CD4-positive, alpha-beta T cell (primary cell): ENCODE results near the gene TCP11. TPM values are rescaled to one million over a fixed set of nuclear protein-coding genes. Genes with fewer than 3 reads are reported as not detected.
"Not testable (repeated sequence)": the region's sequence is repeated elsewhere in the genome, so short reads cannot be mapped to it uniquely, and the experiment has no call there.

Source experiments
- ATAC-seq: fragments of 200-7000 bp; cut with Tn5 transposase; one replicate; pipeline ENCODE4 v1.10.0; 2022; ENCODE audit warnings: mild to moderate bottlenecking; ENCODE audit not compliant: poor library complexity
- CTCF ChIA-PET: fragments of 350-600 bp; sonication (Branson Sonifier 250); formaldehyde crosslinking; loops from one replicate; lab custom pipeline; 2021; ENCODE audit warnings: antibody characterized with exemption, inconsistent platforms; lab: Charles Lee
- POLR2A ChIA-PET: fragments of 350-600 bp; sonication (Branson Sonifier 250); formaldehyde crosslinking; loops from one replicate; lab custom pipeline; 2021; ENCODE audit warnings: antibody characterized with exemption, inconsistent platforms; lab: Charles Lee
- DNase-seq, 14 experiments: peaks; one replicate each; pipeline ENCODE4 v3.0.0-alpha.2; 2013 to 2020; ENCODE audit warnings: mixed read lengths in 2 of 14
- H3K27ac ChIP-seq, 2 donors: one replicate each; pipeline versions ENCODE4 v1.5.1 to v1.7.0; 2013; ENCODE audit warnings: low read length in 2 of 2, low read depth in 1 of 2, mild to moderate bottlenecking in 1 of 2
- H3K27me3 ChIP-seq, 2 experiments: 1 replicate in 1 of 2; 2 replicates in 1 of 2; pipeline versions ENCODE4 v1.6.1 to v1.7.0; 2013; ENCODE audit warnings: low read length in 2 of 2, control low read depth in 1 of 2, mild to moderate bottlenecking in 1 of 2, moderate library complexity in 1 of 2; ENCODE audit not compliant: insufficient read depth in 2 of 2, control insufficient read depth in 1 of 2
- H3K36me3 ChIP-seq: one replicate; pipeline ENCODE4 v1.6.1; 2013; ENCODE audit warnings: low read length, control low read depth; ENCODE audit not compliant: insufficient read depth
- H3K4me1 ChIP-seq: one replicate; pipeline ENCODE4 v1.6.1; 2013; ENCODE audit warnings: low read length, control low read depth; ENCODE audit not compliant: insufficient read depth
- H3K4me3 ChIP-seq: one replicate; pipeline ENCODE4 v1.5.1; 2013; ENCODE audit warnings: mild to moderate bottlenecking, low read length, moderate library complexity
- H3K9me3 ChIP-seq, 2 experiments: 1 replicate in 1 of 2; 2 replicates in 1 of 2; pipeline versions ENCODE4 v1.6.1 to v1.7.0; 2013; ENCODE audit warnings: low read length in 2 of 2, mild to moderate bottlenecking in 2 of 2, control low read depth in 1 of 2, moderate library complexity in 1 of 2; ENCODE audit not compliant: control insufficient read depth in 1 of 2, insufficient read depth in 1 of 2
- H3K27ac Mint-ChIP-seq: one replicate; pipeline ENCODE4 v1.8.0; 2020; ENCODE audit warnings: mixed read lengths
- H3K27me3 Mint-ChIP-seq: one replicate; pipeline ENCODE4 v1.8.0; 2021; ENCODE audit warnings: mixed read lengths
- H3K36me3 Mint-ChIP-seq: one replicate; pipeline ENCODE4 v1.8.0; 2021; ENCODE audit warnings: low read depth, mixed read lengths
- H3K4me1 Mint-ChIP-seq: one replicate; pipeline ENCODE4 v1.8.0; 2021; ENCODE audit warnings: low read depth, mixed read lengths
- H3K4me3 Mint-ChIP-seq: one replicate; pipeline ENCODE4 v1.8.0; 2020; ENCODE audit warnings: mild to moderate bottlenecking, mixed read lengths
- H3K9me3 Mint-ChIP-seq: one replicate; pipeline ENCODE4 v1.8.0; 2020; ENCODE audit warnings: mixed read lengths
- intact Hi-C, 2 experiments: fragments of 100-400 bp; cut with DNase I in 1 of 2; cut with micrococcal nuclease in 1 of 2; formaldehyde crosslinking; loops; one replicate each; pipeline versions ENCODE4 v1.15.1 to v1.9.0; 2023 to 2025; cut with DNase I, micrococcal nuclease
- total RNA-seq, 174 experiments: library from RNA in 2 of 174; stranded (reverse) in 2 of 174; gene quantifications; one replicate each; pipeline ENCODE4 v1.2.3 and lab custom pipeline; 2021 to 2026
- TF ChIP-seq, protein P1 (sequence below): fragments of 200-600 bp; IDR thresholded peaks from one replicate; pipeline ENCODE4 v1.8.0; 2022; ENCODE audit warnings: antibody characterized with exemption, mild to moderate bottlenecking

Gene TCP11
- total RNA-seq, 2 experiments from 2014 or later, result not detected

DNA sequence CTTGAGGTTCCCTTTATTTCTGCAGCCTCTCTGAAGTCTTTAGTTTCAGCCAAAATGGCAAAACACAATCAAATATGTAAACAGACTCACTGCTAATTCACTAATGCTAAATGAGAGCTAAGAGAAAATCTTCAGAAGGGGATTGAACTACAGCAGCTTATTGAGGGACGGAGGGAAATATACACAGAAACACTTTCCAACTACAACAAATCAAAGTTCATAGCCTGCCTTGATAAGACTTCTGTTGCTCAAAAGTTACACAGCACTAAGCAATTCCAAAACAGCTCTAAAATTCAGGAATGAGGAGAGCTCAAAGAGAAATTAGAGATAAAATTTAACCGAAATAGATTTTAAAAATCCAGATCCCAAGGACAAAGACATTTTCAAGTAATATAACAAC lies 1.7 kb downstream of the TCP11 start:
- peaks cover 11% of the 10 kb centered on the region in 2 experiments for H3K27me3 ChIP-seq
- ATAC-seq (no peak), DNase-seq (no peak)
- TF ChIP-seq, protein P1, sequence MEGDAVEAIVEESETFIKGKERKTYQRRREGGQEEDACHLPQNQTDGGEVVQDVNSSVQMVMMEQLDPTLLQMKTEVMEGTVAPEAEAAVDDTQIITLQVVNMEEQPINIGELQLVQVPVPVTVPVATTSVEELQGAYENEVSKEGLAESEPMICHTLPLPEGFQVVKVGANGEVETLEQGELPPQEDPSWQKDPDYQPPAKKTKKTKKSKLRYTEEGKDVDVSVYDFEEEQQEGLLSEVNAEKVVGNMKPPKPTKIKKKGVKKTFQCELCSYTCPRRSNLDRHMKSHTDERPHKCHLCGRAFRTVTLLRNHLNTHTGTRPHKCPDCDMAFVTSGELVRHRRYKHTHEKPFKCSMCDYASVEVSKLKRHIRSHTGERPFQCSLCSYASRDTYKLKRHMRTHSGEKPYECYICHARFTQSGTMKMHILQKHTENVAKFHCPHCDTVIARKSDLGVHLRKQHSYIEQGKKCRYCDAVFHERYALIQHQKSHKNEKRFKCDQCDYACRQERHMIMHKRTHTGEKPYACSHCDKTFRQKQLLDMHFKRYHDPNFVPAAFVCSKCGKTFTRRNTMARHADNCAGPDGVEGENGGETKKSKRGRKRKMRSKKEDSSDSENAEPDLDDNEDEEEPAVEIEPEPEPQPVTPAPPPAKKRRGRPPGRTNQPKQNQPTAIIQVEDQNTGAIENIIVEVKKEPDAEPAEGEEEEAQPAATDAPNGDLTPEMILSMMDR, result no peak
- Mint-ChIP-seq H3K9me3 (no peaks in the 10 kb centered on the region), H3K27me3 (peaks cover 21% of the 10 kb centered on the region), H3K4me3 (no peak overlapping the region), H3K27ac (no peak overlapping the region), H3K4me1 (peaks cover 11% of the 10 kb centered on the region), H3K36me3 (no peaks in the 10 kb centered on the region)
- intact Hi-C loops, result loop anchor here in 1 of 2 experiments (2.0 kb wide), 1 partner anchor 945 kb away; no protein-coding TSS in a partner anchor
- H3K36me3 ChIP-seq, result no peaks in the 10 kb centered on the region
- peaks cover 0 to 5% of the 10 kb centered on the region in 2 experiments for H3K9me3 ChIP-seq
- H3K4me1 ChIP-seq, result peaks cover 16% of the 10 kb centered on the region
- CTCF ChIA-PET, result interaction anchor here (0.8 to 2.0 kb wide), 10 partner anchors 9 to 916 kb away, joined by 3 to 12 read pairs (median 4); no protein-coding TSS in a partner anchor
- no peak overlapping the region for H3K4me3 ChIP-seq
- POLR2A ChIA-PET, result interaction anchor here (0.8 to 1.0 kb wide), 2 partner anchors 91 to 153 kb away, joined by 3 to 5 read pairs; no protein-coding TSS in a partner anchor
- H3K27ac ChIP-seq, result no peak overlapping the region

DNA sequence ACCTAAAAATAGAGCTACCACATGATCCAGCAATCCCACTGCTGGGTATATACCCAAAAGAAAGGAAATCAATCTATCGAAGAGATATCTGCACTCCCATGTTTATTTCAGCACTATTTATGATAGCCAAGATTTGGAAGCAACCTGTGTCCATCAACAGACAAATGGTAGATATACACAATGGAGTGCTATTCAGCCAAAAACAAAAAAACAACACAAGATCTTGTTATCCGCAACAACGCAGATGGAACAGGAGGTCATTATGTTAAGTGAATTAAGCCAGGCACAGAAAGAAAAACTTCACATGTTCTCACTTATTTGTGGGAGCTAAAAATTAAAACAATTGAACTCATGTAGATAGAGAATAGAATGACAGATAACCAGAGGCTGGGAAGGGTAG lies 2.9 kb downstream of the TCP11 start:
- intact Hi-C loops, result loop anchor here in 1 of 2 experiments (1.0 to 2.0 kb wide), 2 partner anchors 152 to 943 kb away; no protein-coding TSS in a partner anchor
- H3K27ac ChIP-seq, H3K9me3 ChIP-seq, CTCF ChIA-PET, ATAC-seq, H3K27ac Mint-ChIP-seq, H3K36me3 Mint-ChIP-seq, H3K4me3 ChIP-seq, H3K9me3 Mint-ChIP-seq, H3K4me3 Mint-ChIP-seq, H3K36me3 ChIP-seq, DNase-seq: not testable (repeated sequence)
- POLR2A ChIA-PET, result interaction anchor here (0.6 kb wide), 2 partner anchors 11 to 887 kb away, joined by 3 read pairs; no protein-coding TSS in a partner anchor
- H3K4me1 Mint-ChIP-seq, result peaks cover 11% of the 10 kb centered on the region
- peaks cover 16% of the 10 kb centered on the region for H3K4me1 ChIP-seq
- peaks cover 11% of the 10 kb centered on the region in 2 experiments for H3K27me3 ChIP-seq
- peaks cover 21% of the 10 kb centered on the region for H3K27me3 Mint-ChIP-seq

DNA sequence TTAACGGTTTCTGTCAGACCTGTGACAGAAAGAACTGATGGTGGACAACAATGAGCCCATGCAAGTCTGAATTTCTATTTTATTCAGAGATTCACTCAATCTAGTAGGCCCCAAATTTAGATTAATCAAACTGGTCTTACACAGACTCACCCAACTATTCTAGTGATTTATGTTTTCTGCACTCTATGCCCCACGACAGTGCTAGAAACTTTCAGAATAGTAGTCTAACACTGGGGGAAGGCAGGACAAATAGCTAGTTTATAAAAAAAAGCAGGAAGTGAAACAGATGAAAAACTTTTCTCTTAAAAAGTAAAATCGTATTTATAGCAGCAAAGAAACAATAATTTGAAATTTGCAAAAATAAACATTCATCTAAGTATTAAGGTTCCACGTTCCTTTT lies 5.0 kb downstream of the TCP11 start:
- no peak for ATAC-seq
- H3K27ac Mint-ChIP-seq, result no peak overlapping the region
- Histone ChIP-seq H3K9me3 (no peaks in the 10 kb centered on the region), H3K4me3 (no peak overlapping the region), H3K36me3 (no peaks in the 10 kb centered on the region), H3K27me3 (peaks cover 6 to 11% of the 10 kb centered on the region in 2 experiments), H3K4me1 (peaks cover 12% of the 10 kb centered on the region), H3K27ac (no peak overlapping the region)
- no peaks in the 10 kb centered on the region for H3K9me3 Mint-ChIP-seq
- H3K4me1 Mint-ChIP-seq, result peaks cover 11% of the 10 kb centered on the region
- DNase-seq, result no peak
- ChIA-PET POLR2A (no interaction called here), CTCF (no interaction called here)
- intact Hi-C loops, result no loop called here
- H3K4me3 Mint-ChIP-seq, result no peak overlapping the region
- TF ChIP-seq, protein P1, result no peak
- peaks cover 16% of the 10 kb centered on the region for H3K27me3 Mint-ChIP-seq
- no peaks in the 10 kb centered on the region for H3K36me3 Mint-ChIP-seq

DNA sequence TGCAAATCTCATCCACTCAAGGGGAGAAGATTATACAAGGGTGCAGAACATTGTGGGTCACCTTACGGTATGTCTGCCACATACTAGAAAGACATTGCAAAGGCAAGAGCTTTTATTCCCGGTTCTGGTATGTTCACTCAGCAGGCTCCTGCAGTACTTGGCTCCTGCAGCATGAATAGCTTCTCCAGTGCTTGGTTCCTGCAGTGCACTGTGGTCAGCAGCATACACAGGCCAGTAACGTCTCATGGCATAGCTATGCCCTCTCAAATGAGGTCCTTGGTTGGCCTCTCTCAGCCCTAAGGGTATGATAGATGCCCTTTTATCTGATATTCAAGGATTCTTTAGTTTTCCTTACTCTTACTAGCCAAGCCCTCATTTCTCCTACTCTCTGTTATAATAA lies 12.6 kb downstream of the TCP11 start:
- CTCF ChIA-PET, result no interaction called here

More for the DNA sequence above, 12.6 kb downstream of the TCP11 start:
- intact Hi-C loops, result no loop called here
- no peaks in the 10 kb centered on the region for H3K36me3 ChIP-seq
- DNase-seq, result no peak
- H3K4me1 ChIP-seq, result no peaks in the 10 kb centered on the region
- no peaks in the 10 kb centered on the region for H3K36me3 Mint-ChIP-seq
- peaks cover 24% of the 10 kb centered on the region for H3K27me3 Mint-ChIP-seq
- ATAC-seq, result no peak
- no peak overlapping the region for H3K4me3 ChIP-seq
- H3K27ac Mint-ChIP-seq, result no peak overlapping the region
- H3K9me3 Mint-ChIP-seq, result no peaks in the 10 kb centered on the region
- no peak overlapping the region for H3K27ac ChIP-seq
- H3K27me3 ChIP-seq, result peaks cover 4 to 7% of the 10 kb centered on the region in 2 experiments
- H3K4me1 Mint-ChIP-seq, result no peaks in the 10 kb centered on the region
- TF ChIP-seq, protein P1, result no peak
- H3K4me3 Mint-ChIP-seq, result no peak overlapping the region
- peaks cover 0 to under 1% of the 10 kb centered on the region in 2 experiments for H3K9me3 ChIP-seq
- POLR2A ChIA-PET, result no interaction called here
